ENCODE measurements around the gene CCND3.

- TF ChIP-seq MAX (IDR thresholded peaks at IDR 0.05; ENCODE audit: low read depth, low read length) (no peak), MYC (IDR thresholded peaks at IDR 0.05; ENCODE audit: low read depth, low read length) (no peak)
- TF ChIP-seq, protein P1, sequence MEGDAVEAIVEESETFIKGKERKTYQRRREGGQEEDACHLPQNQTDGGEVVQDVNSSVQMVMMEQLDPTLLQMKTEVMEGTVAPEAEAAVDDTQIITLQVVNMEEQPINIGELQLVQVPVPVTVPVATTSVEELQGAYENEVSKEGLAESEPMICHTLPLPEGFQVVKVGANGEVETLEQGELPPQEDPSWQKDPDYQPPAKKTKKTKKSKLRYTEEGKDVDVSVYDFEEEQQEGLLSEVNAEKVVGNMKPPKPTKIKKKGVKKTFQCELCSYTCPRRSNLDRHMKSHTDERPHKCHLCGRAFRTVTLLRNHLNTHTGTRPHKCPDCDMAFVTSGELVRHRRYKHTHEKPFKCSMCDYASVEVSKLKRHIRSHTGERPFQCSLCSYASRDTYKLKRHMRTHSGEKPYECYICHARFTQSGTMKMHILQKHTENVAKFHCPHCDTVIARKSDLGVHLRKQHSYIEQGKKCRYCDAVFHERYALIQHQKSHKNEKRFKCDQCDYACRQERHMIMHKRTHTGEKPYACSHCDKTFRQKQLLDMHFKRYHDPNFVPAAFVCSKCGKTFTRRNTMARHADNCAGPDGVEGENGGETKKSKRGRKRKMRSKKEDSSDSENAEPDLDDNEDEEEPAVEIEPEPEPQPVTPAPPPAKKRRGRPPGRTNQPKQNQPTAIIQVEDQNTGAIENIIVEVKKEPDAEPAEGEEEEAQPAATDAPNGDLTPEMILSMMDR (IDR thresholded peaks at IDR 0.05; ENCODE audit: low read depth, low read length): no peak
These were observed 9.2 kb downstream of the CCND3 start for GRCh38 chr6:41932378-41932777.

Measured in NB4 (cell line).